ENCODE results near the gene RBM3.
"Not testable (repeated sequence)": the region's sequence is repeated elsewhere in the genome, so short reads cannot be mapped to it uniquely, and the experiment has no call there.

The RBM3 gene

GRCh38 chrX:48574270-48575266, at the start of gene RBM3:
Gene RBM3, plus strand, starts transcription at chrX:48574484. Its CDS starts 697 bp downstream, at chrX:48575181.
- DNase-seq = peak; percentile 96

- not testable (repeated sequence) for DNase-seq
These were observed 48.4 kb upstream of the RBM3 start for GRCh38 chrX:48525853-48526252.

- DNase-seq = no peak
These were observed 43.5 kb upstream of the RBM3 start for GRCh38 chrX:48530736-48531135.

GRCh38 chrX:48531358-48531959, 42.8 kb upstream of the RBM3 start:
- DNase-seq = no peak

- DNase-seq = no peak
These were observed 42.1 kb upstream of the RBM3 start for GRCh38 chrX:48532161-48532560.

GRCh38 chrX:48533165-48533564, 41.1 kb upstream of the RBM3 start:
- DNase-seq = no peak

GRCh38 chrX:48538641-48539344, 35.5 kb upstream of the RBM3 start:
- no peak for DNase-seq

- peak; percentile 97 for DNase-seq
These were observed 34.8 kb upstream of the RBM3 start, which contains the start of gene TBC1D25 for GRCh38 chrX:48539345-48540027. Gene TBC1D25, plus strand, starts transcription at chrX:48539714. Its CDS starts 84 bp downstream, at chrX:48539798.

- DNase-seq = peak; percentile 59
These were observed 34.3 kb upstream of the RBM3 start for GRCh38 chrX:48540028-48540375.

- no peak for DNase-seq
These were observed 33.8 kb upstream of the RBM3 start for GRCh38 chrX:48540480-48540879.

GRCh38 chrX:48541140-48541814, 33.0 kb upstream of the RBM3 start:
- no peak for DNase-seq

GRCh38 chrX:48548871-48549270, 25.4 kb upstream of the RBM3 start:
- DNase-seq = no peak

- DNase-seq = not testable (repeated sequence)
These were observed 18.5 kb upstream of the RBM3 start for GRCh38 chrX:48555731-48556325.

- no peak for DNase-seq
These were observed 16.0 kb upstream of the RBM3 start for GRCh38 chrX:48558271-48558670.

GRCh38 chrX:48559636-48560035, 14.6 kb upstream of the RBM3 start:
- DNase-seq = no peak

- DNase-seq = no peak
These were observed 14.2 kb upstream of the RBM3 start for GRCh38 chrX:48560056-48560455.

GRCh38 chrX:48560681-48561080, 13.6 kb upstream of the RBM3 start:
- no peak for DNase-seq

GRCh38 chrX:48569958-48570357, 4.3 kb upstream of the RBM3 start:
- DNase-seq = no peak

- DNase-seq = peak; percentile 61
These were observed 504 bp upstream of the RBM3 start for GRCh38 chrX:48573690-48574269.

GRCh38 chrX:48575642-48576041, 1.4 kb downstream of the RBM3 start:
- DNase-seq = no peak

- no peak for DNase-seq
These were observed 1.8 kb downstream of the RBM3 start for GRCh38 chrX:48576108-48576507.

All from femur (tissue), 1 donor.